ENCODE data around the gene ESPL1. TPM values are rescaled to one million over a fixed set of nuclear protein-coding genes. Genes with fewer than 3 reads are reported as not detected.

ESPL1 gene
- total RNA-seq, 1 experiment from 2014 or later, result 61.4 TPM

GRCh38 chr12:53298164-53298563, 30.1 kb downstream of the ESPL1 start:
- Mint-ChIP-seq H3K4me3 (no peak overlapping the region), H3K9me3 (no peaks in the 10 kb centered on the region), H3K27me3 (ENCODE audit: low read depth) (no peaks in the 10 kb centered on the region), H3K36me3 (peaks cover 37% of the 10 kb centered on the region), H3K4me1 (peaks cover 28% of the 10 kb centered on the region), H3K27ac (no peak overlapping the region)
- no peak for TF ChIP-seq GTF2I (CRISPR knock-in tag; conservative IDR thresholded peaks at IDR 0.05)
- no peak for TF ChIP-seq STAT6 (CRISPR knock-in tag; conservative IDR thresholded peaks at IDR 0.05; ENCODE audit: low read depth)
- no peak for DNase-seq (ENCODE audit: low spot score)
- ATAC-seq, result no peak
- POLR2A ChIA-PET, result interaction anchor here (2.5 kb wide), 1 partner anchor 23 kb away, joined by 8 read pairs; the partner anchor contains the start of gene AAAS
- CTCF ChIA-PET, result interaction anchor here (1.8 to 3.6 kb wide), 3 partner anchors 24 to 124 kb away, joined by 8 to 66 read pairs (median 11); partner anchors contain the start of gene AAAS

- ATAC-seq, result 0 out of 2 replicates have a peak, but pooled peaks have one; percentile 0
- no peak for TF ChIP-seq ATF3 (CRISPR knock-in tag; conservative IDR thresholded peaks at IDR 0.05)
- H3K4me1 Mint-ChIP-seq, result peaks cover 28% of the 10 kb centered on the region
- peak overlapping the region; percentile 87 for H3K4me3 Mint-ChIP-seq
- CTCF ChIA-PET, result interaction anchor here (0.7 to 3.6 kb wide), 18 partner anchors 10 to 250 kb away, joined by 3 to 66 read pairs (median 4); partner anchors contain the start of genes AAAS, CSAD and ZNF740
- H3K36me3 Mint-ChIP-seq, result peaks cover 32% of the 10 kb centered on the region
- no peaks in the 10 kb centered on the region for H3K9me3 Mint-ChIP-seq
- H3K27ac Mint-ChIP-seq, result peak overlapping the region; percentile 82
- DNase-seq (ENCODE audit: low spot score), result no peak
- no peaks in the 10 kb centered on the region for H3K27me3 Mint-ChIP-seq (ENCODE audit: low read depth)
- POLR2A ChIA-PET, result interaction anchor here (0.5 to 2.5 kb wide), 3 partner anchors 22 to 180 kb away, joined by 3 to 8 read pairs (median 4); partner anchors contain the start of genes AAAS and ESPL1
Observed at GRCh38 chr12:53299101-53299453, 31.0 kb downstream of the ESPL1 start.

GRCh38 chr12:53299454-53300180, 31.5 kb downstream of the ESPL1 start, which contains the start of gene MYG1:
Gene MYG1, plus strand, starts transcription at chr12:53299695. Its CDS starts 43 bp downstream, at chr12:53299738.
- no peaks in the 10 kb centered on the region for H3K27me3 Mint-ChIP-seq (ENCODE audit: low read depth)
- POLR2A ChIA-PET, result interaction anchor here (0.5 to 2.5 kb wide), 4 partner anchors 22 to 202 kb away, joined by 3 to 8 read pairs (median 4); partner anchors contain the start of genes AAAS, ESPL1 and TARBP2
- ATAC-seq (peak; percentile 77), DNase-seq (ENCODE audit: low spot score) (peak; percentile 89)
- H3K4me1 Mint-ChIP-seq, result peaks cover 28% of the 10 kb centered on the region
- peak within 1 kb of the TSS; percentile 87 for H3K4me3 Mint-ChIP-seq
- peak within 1 kb of the TSS; percentile 82 for H3K27ac Mint-ChIP-seq
- peaks cover 32% of the 10 kb centered on the region for H3K36me3 Mint-ChIP-seq
- CTCF ChIA-PET, result interaction anchor here (0.7 to 3.6 kb wide), 19 partner anchors 9 to 251 kb away, joined by 3 to 66 read pairs (median 4); partner anchors contain the start of genes AAAS, CSAD and ZNF740
- H3K9me3 Mint-ChIP-seq, result no peaks in the 10 kb centered on the region
- no peak for TF ChIP-seq CREB1 (CRISPR knock-in tag; IDR thresholded peaks at IDR 0.05)
- no peak for TF ChIP-seq ELF4 (CRISPR knock-in tag; IDR thresholded peaks at IDR 0.05; ENCODE audit: low read depth)
- no peak for TF ChIP-seq RORB (CRISPR knock-in tag; IDR thresholded peaks at IDR 0.05)
- no peak for TF ChIP-seq ATF6 (CRISPR knock-in tag; IDR thresholded peaks at IDR 0.05)
- peak; percentile 97 for TF ChIP-seq ARID4B (CRISPR knock-in tag; IDR thresholded peaks at IDR 0.05; ENCODE audit: borderline replicate concordance)
- TF ChIP-seq ZMAT4 (CRISPR knock-in tag; IDR thresholded peaks at IDR 0.05), result 0 out of 2 replicates have a peak, but pooled peaks have one; percentile 33
- peak; percentile 56; the same call in 1 of the 2 replicates for TF ChIP-seq NFATC4 (CRISPR knock-in tag; IDR thresholded peaks at IDR 0.05)
- 0 out of 2 replicates have a peak, but pooled peaks have one; percentile 4 for TF ChIP-seq USF2 (CRISPR knock-in tag; IDR thresholded peaks at IDR 0.05)
- TF ChIP-seq NR1H2 (CRISPR knock-in tag; IDR thresholded peaks at IDR 0.05), result no peak
- TF ChIP-seq NFE2L1 (CRISPR knock-in tag; IDR thresholded peaks at IDR 0.05), result peak; percentile 87
- no peak for TF ChIP-seq ZNF121 (CRISPR knock-in tag; IDR thresholded peaks at IDR 0.05)
- no peak for TF ChIP-seq ZNF416 (CRISPR knock-in tag; IDR thresholded peaks at IDR 0.05)
- TF ChIP-seq ATF3 (CRISPR knock-in tag; conservative IDR thresholded peaks at IDR 0.05), result no peak
- TF ChIP-seq EMX1 (CRISPR knock-in tag; IDR thresholded peaks at IDR 0.05), result no peak
- TF ChIP-seq TEAD1 (CRISPR knock-in tag; IDR thresholded peaks at IDR 0.05), result peak; percentile 71; the same call in 1 of the 2 replicates

Data from WTC11 (cell line).